HFFc6 (cell line): Measurements from ENCODE around the gene TBCE. TPM values are rescaled to one million over a fixed set of nuclear protein-coding genes. Genes with fewer than 3 reads are reported as not detected.
A peak's percentile ranks its signal among the peaks of the same experiment; 100 is the strongest.

Source experiments
- DNase-seq: peaks from one replicate; pipeline ENCODE4 v3.0.0-alpha.2; 2018
- H3K27ac Mint-ChIP-seq: 2 replicates; pipeline ENCODE4 v1.8.0; 2020; ENCODE audit warnings: mild to moderate bottlenecking, mixed read lengths
- H3K27me3 Mint-ChIP-seq: 2 replicates; pipeline ENCODE4 v1.8.0; 2021; ENCODE audit warnings: mild to moderate bottlenecking, moderate library complexity, mixed read lengths; ENCODE audit not compliant: insufficient read depth
- H3K36me3 Mint-ChIP-seq: 2 replicates; pipeline ENCODE4 v1.8.0; 2021; ENCODE audit warnings: low read depth, mixed read lengths
- H3K4me1 Mint-ChIP-seq: 2 replicates; pipeline ENCODE4 v1.8.0; 2020; ENCODE audit warnings: low read depth, mixed read lengths
- H3K4me3 Mint-ChIP-seq: 2 replicates; pipeline ENCODE4 v1.8.0; 2020; ENCODE audit warnings: mild to moderate bottlenecking, moderate library complexity, mixed read lengths
- H3K9me3 Mint-ChIP-seq: 2 replicates; pipeline ENCODE4 v1.8.0; 2020; ENCODE audit warnings: mild to moderate bottlenecking, mixed read lengths
- total RNA-seq, 6 experiments: library from RNA; stranded (reverse); fragmentation: NEBNext Ultra II Directional; extraction: Animal tissue kit (Norgen Biotek cat#: 25700); gene quantifications; 2 replicates in 1 of 6; 3 replicates in 5 of 6; pipeline ENCODE4 v1.2.3, GENCODE V29; 2021
- TF ChIP-seq, protein P1 (sequence below): fragments of 200-600 bp; sonication (generic); IDR thresholded peaks from 2 replicates; pipeline ENCODE4 v1.5.0; 2021; ENCODE audit warnings: antibody characterized with exemption, mild to moderate bottlenecking

TBCE gene
- total RNA-seq, 6 experiments from 2014 or later, result 20.0 to 29.4 (median 26.0) TPM

DNA sequence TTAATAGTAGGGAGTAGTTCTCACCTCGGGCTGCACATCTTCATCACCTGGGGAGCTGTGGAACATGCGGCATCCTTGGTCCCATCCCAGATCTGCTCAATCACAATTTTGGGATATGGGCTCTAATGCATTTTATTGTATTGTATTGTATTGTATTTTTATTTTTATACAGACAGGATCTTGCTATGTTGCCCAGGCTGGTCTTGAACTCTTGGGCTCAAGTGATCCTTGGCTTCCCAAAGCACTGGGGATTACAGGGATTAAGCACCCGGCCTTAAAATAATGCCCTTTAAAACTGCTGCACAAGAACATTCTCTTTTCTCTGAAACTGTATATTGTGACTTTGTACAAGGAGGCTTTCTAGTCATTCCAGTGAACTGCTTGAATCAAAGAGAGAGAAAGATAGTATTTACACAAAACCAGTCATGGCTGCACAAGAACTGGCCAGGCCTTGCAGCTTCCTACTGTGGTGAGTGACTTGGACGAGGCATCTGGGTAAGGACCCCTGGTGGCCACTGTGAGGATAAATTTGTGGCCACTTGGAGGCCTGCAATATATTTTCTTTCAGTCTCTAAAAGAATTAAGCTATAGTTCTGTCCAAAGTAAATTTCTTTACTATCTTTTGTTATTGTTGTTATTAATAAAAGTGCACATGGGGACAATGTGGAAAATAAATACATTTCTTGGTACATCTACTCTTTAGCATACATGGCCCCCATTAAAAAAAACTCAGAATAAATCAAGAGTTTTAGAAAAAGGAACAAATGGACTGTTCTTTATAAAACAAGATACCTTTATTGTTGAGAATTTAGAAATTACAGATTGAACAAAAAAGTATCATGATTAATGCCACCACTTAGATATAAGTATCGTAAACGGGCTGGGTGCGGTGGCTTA lies 48.0 kb downstream of the TBCE start:
- Mint-ChIP-seq H3K4me3 (no peak overlapping the region), H3K9me3 (no peaks in the 10 kb centered on the region)

DNA sequence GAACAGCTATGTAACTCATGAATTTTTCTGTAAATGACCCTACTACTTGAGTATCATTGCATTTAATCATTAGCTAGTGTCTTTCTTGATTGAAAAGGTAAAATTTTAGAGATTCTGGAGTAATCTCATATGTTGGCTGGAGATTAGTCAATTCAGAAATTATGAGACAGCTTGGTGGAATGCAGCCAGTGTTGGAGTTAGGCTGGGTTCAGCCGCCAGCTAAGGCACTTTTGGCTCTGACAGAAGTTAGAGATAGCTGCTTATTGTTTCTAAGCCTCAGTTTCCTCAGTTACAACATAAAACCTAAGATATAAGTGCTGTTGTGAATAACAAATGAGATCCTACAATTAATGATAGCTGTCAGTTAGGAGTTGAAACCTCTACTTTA lies 49.4 kb downstream of the TBCE start:
- TF ChIP-seq, protein P1, sequence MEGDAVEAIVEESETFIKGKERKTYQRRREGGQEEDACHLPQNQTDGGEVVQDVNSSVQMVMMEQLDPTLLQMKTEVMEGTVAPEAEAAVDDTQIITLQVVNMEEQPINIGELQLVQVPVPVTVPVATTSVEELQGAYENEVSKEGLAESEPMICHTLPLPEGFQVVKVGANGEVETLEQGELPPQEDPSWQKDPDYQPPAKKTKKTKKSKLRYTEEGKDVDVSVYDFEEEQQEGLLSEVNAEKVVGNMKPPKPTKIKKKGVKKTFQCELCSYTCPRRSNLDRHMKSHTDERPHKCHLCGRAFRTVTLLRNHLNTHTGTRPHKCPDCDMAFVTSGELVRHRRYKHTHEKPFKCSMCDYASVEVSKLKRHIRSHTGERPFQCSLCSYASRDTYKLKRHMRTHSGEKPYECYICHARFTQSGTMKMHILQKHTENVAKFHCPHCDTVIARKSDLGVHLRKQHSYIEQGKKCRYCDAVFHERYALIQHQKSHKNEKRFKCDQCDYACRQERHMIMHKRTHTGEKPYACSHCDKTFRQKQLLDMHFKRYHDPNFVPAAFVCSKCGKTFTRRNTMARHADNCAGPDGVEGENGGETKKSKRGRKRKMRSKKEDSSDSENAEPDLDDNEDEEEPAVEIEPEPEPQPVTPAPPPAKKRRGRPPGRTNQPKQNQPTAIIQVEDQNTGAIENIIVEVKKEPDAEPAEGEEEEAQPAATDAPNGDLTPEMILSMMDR, result no peak
- Mint-ChIP-seq H3K27me3 (no peaks in the 10 kb centered on the region), H3K9me3 (no peaks in the 10 kb centered on the region), H3K27ac (peak overlapping the region; percentile 53), H3K4me1 (peaks cover 21% of the 10 kb centered on the region), H3K36me3 (peaks cover 3% of the 10 kb centered on the region), H3K4me3 (peak overlapping the region; percentile 13; the same call in 1 of the 2 replicates)
- peak; percentile 24 for DNase-seq

More for the DNA sequence above, 48.0 kb downstream of the TBCE start:
- TF ChIP-seq, protein P1, result peak; percentile 94
- DNase-seq, result peak; percentile 79
- Mint-ChIP-seq H3K27me3 (no peaks in the 10 kb centered on the region), H3K4me1 (peaks cover 26% of the 10 kb centered on the region), H3K27ac (no peak overlapping the region), H3K36me3 (peaks cover 3% of the 10 kb centered on the region)

DNA sequence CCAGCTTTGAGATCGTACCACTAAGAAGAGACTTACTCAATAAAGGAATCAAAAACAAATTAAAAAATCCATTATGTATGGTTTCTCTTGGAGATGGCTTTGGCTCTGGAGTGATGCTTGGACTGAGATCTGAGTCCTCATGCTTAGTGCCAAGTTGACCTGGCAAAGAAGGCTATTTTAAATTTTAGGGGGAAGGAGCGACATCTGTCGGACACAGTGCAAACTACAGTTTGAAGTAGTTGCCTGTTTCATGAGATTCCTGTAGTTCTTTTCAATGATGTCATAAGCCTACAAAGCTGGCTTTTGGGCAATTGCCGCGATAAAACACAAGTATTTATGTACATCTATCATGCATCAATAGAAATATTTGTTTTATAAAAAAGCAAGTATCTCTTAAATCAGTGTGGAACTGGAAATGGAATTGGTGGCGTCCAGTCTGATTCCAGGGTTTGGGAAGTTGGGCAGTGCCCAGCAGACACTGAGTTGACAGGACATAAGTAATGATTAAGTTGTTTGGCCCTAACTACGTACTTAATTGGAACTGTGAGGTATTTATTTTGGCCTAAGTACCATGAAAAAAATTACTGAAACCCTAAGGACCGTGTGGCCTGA lies 50.0 kb downstream of the TBCE start:
- Mint-ChIP-seq H3K27ac (peak overlapping the region; percentile 53), H3K9me3 (no peaks in the 10 kb centered on the region), H3K36me3 (peaks cover 3% of the 10 kb centered on the region), H3K27me3 (no peaks in the 10 kb centered on the region), H3K4me3 (peak overlapping the region; percentile 13; the same call in 1 of the 2 replicates), H3K4me1 (peaks cover 18% of the 10 kb centered on the region)
- DNase-seq, result peak; percentile 85
- TF ChIP-seq, protein P1, result peak; percentile 96

DNA sequence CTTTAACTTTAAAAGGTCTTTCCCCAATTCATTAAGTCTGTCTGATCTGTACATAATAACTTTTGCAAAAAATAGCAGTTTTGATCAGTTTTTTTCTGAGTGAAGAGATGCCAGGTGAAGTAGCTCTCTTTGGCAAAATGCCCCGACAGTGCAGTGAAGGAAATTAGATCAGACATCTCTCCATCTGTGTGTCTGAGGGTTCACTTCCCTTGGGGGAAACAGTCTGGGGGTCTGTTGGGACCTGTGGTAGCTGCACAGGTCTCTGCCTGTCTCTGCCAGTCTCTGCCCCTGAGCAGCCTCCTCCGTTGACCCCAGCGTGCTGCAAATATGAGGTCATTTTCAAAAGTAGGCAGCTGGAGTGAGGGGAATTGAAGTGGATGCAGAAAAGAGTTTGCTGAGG lies 54.5 kb downstream of the TBCE start:
- H3K27me3 Mint-ChIP-seq, result no peaks in the 10 kb centered on the region; the same call in none of the 2 replicates
- no peak for DNase-seq
- H3K36me3 Mint-ChIP-seq, result no peaks in the 10 kb centered on the region
- H3K4me1 Mint-ChIP-seq, result peaks cover 8% of the 10 kb centered on the region
- no peak overlapping the region for H3K4me3 Mint-ChIP-seq
- no peaks in the 10 kb centered on the region for H3K9me3 Mint-ChIP-seq
- H3K27ac Mint-ChIP-seq, result no peak overlapping the region
- TF ChIP-seq, protein P1, result no peak

DNA sequence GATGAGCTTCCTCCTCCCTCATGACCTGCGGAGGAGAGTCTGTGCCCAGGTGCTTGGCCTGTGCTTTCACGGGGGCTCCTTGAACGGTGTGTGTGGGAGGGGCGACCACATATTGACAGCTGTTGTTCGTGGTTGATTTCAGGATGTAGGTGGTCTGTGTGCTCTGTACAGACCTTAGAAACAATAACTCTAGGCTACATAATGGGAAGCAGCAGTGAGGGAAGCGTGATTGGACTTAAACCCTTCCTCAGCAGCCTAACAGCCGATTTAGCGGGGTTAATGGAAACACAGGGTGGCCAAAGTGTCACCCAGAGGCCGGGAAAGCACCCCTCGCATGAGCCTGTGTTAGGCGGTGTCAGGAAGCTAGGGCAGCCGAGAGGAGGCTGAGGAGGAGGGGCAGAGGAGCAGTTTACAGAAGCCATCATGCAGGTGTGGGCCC lies 56.0 kb downstream of the TBCE start:
- H3K36me3 Mint-ChIP-seq, result no peaks in the 10 kb centered on the region
- TF ChIP-seq, protein P1, result no peak
- H3K4me3 Mint-ChIP-seq, result no peak overlapping the region
- H3K27me3 Mint-ChIP-seq, result no peaks in the 10 kb centered on the region; the same call in none of the 2 replicates
- DNase-seq, result no peak
- H3K9me3 Mint-ChIP-seq, result no peaks in the 10 kb centered on the region
- H3K4me1 Mint-ChIP-seq, result no peaks in the 10 kb centered on the region; the same call in 1 of the 2 replicates
- no peak overlapping the region for H3K27ac Mint-ChIP-seq
